NT2/D1 (cell line): Measurements from ENCODE around the gene PDE7B.

ENCODE experiments used
- SUZ12 ChIP-seq: IDR thresholded peaks from 2 replicates; pipeline ENCODE4 v1.6.1; 2011; ENCODE audit not compliant: insufficient read length, insufficient read depth; ENCODE audit errors: extremely low read depth
- YY1 ChIP-seq: IDR thresholded peaks from 2 replicates; pipeline ENCODE4 v1.6.1; 2011; ENCODE audit not compliant: insufficient read length, insufficient read depth

DNA sequence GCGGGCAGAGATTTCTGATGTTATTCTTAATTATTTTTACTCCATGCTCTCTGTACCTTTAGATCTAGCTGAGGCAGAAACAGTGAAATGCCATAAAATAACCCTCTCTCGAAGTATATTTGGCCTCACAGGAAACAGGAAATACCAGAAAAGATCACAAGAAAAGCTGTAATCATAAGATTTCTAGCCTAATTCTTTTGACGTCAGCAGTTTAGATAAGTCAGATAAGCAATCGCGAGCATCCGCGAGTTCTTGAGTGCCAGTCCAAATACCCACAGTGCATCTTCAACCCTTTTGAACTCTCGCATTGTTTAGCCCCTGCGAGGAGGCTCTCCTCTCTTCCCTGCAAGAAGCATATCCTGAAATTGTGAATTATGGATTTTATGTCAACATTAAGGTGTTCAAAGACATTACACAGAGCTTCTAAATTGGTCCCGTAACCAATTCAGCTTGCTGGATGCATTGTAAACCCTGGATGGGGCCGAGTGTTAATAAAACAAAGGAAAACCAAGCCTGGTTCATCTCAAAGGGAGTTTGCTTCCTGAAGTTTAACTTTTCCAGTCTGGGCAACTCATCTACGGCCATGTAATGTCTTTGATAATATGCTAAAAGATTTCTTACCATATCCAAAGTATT is 199.8 kb downstream of the PDE7B start:
- TF ChIP-seq YY1 (no peak), SUZ12 (no peak)
